Erythroblast (primary cell): ENCODE results near the gene SAMD4A.

Source experiments
- GATA1 ChIP-seq: IDR thresholded peaks from 2 replicates; pipeline ENCODE4 v1.6.1; 2011; ENCODE audit warnings: low read depth, mild to moderate bottlenecking, control low read depth, low read length, moderate library complexity
- POLR2A ChIP-seq: IDR thresholded peaks from 2 replicates; pipeline ENCODE4 v1.6.1; 2011; ENCODE audit warnings: mild to moderate bottlenecking, low read length

DNA sequence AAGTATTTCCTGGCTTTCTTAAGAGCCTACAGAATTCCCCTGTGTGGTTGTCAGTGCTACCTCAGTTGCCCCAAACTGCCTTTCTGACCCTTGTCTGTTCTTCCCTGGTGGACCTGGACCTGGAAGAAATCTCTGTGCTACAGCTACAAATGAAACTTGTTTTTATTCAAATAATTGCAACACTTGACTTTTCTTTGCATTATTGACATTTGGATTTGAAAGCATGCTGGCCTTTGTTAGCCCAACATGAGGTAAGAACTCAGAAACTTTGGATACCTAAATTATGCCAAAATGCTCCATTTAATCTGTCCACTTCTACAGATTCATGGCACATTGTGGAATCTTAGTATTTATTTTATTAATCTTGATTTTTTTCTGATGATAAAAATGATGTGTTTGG is 142.9 kb downstream of the SAMD4A start:
- TF ChIP-seq POLR2A (no peak), GATA1 (no peak)
